ENCODE measurements around the gene PRKG1. TPM values are rescaled to one million over a fixed set of nuclear protein-coding genes. Genes with fewer than 3 reads are reported as not detected.
"Not testable (repeated sequence)": the region's sequence is repeated elsewhere in the genome, so short reads cannot be mapped to it uniquely, and the experiment has no call there.

The PRKG1 gene
- total and polyA plus RNA-seq, 2 donors (not counting 1 experiment from before 2014, with no cell fraction given), result 45.8 to 71.8 TPM

DNA sequence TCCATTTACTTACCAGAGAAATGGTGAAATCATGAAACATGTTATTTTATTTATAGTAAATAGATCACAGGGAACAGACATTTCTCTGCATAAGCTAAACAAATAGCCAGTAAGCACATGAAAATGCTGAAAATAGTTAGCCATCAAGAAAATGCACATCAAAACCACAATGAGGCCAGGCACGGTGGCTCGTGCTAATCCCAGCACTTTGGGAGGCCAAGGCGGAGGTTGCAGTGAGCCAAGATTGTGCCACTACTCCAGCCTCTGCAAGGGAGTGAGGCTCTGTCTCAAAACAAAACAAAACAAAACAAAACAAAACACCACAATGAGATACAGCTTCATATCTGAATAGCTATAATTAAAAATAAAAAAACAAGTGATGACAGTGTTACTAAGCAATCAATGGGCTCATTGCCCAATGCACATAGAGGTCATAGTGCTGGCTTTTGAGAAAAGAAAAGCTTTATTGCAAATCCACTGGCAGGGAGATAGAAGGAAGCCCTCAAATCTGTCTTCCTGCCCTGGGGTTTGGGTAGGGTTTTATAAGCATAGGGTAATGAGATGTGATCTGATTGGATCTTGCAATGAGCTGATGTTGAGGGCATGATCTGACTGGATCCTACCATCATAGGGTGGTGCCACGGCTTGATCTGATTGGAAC is 608.9 kb downstream of the PRKG1 start:
- H2AFZ ChIP-seq (ENCODE audit: low read length), result no peak overlapping the region
- H3K27ac ChIP-seq (ENCODE audit: insufficient read depth, low read length), result no peak overlapping the region
- no peaks in the 10 kb centered on the region for H3K4me1 ChIP-seq (ENCODE audit: control insufficient read depth, extremely low read depth, insufficient read depth, low read length)
- H3K9ac ChIP-seq (ENCODE audit: insufficient read depth, low read length), result no peak overlapping the region
- no peaks in the 10 kb centered on the region for H4K20me1 ChIP-seq (ENCODE audit: control insufficient read depth, extremely low read depth, insufficient read depth, low read length)
- peak; percentile 2 to 83 for DNase-seq (ENCODE audit: low read depth in 2 of 2)
- no peaks in the 10 kb centered on the region for H3K9me3 ChIP-seq (ENCODE audit: control insufficient read depth, insufficient read depth, low read depth, low read length)
- H3K27me3 ChIP-seq (ENCODE audit: control insufficient read depth, insufficient read depth, low read length), result no peaks in the 10 kb centered on the region
- H3K4me3 ChIP-seq (replicated peaks in 1 of 4; ENCODE audit: control extremely low read depth in 1 of 4, insufficient read depth in 1 of 4, low read depth in 3 of 4, low read length in 4 of 4), result no peak overlapping the region
- no peaks in the 10 kb centered on the region for H3K79me2 ChIP-seq (ENCODE audit: control insufficient read depth, insufficient read depth, low read length)
- no peak for TF ChIP-seq EZH2 (IDR thresholded peaks at IDR 0.05; ENCODE audit: low read length, missing control alignments)
- TF ChIP-seq, protein P1, sequence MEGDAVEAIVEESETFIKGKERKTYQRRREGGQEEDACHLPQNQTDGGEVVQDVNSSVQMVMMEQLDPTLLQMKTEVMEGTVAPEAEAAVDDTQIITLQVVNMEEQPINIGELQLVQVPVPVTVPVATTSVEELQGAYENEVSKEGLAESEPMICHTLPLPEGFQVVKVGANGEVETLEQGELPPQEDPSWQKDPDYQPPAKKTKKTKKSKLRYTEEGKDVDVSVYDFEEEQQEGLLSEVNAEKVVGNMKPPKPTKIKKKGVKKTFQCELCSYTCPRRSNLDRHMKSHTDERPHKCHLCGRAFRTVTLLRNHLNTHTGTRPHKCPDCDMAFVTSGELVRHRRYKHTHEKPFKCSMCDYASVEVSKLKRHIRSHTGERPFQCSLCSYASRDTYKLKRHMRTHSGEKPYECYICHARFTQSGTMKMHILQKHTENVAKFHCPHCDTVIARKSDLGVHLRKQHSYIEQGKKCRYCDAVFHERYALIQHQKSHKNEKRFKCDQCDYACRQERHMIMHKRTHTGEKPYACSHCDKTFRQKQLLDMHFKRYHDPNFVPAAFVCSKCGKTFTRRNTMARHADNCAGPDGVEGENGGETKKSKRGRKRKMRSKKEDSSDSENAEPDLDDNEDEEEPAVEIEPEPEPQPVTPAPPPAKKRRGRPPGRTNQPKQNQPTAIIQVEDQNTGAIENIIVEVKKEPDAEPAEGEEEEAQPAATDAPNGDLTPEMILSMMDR (conservative IDR thresholded peaks at IDR 0.05 in 1 of 2, IDR thresholded peaks at IDR 0.05 in 1 of 2; ENCODE audit: low read depth in 1 of 2, low read length in 2 of 2), result no peak
- no peaks in the 10 kb centered on the region for H3K36me3 ChIP-seq (ENCODE audit: control insufficient read depth, insufficient read depth, low read length)
- H3K4me2 ChIP-seq (ENCODE audit: extremely low read depth, insufficient read depth, low read length), result peak overlapping the region; percentile 4

DNA sequence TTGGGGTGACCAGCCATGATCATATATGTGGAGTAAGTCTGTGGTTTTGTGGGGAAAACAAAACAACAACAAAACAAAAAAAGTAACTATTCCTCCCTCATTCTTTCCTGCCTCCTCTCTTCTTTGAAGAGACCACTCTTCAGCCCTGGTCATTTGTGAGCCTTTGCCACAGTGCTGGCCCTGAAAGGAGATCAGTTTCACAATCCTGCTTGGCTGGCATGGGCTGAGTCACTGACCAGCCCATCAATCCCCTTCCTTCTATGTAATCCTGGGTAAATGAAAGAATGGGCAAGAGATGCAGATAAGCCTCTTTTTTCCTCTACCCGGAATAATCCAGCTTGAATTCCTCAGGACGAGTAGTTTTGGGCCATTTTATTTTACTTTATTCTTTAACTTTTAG is 611.5 kb downstream of the PRKG1 start:
- no peaks in the 10 kb centered on the region for H4K20me1 ChIP-seq (ENCODE audit: control insufficient read depth, extremely low read depth, insufficient read depth, low read length)
- H3K4me1 ChIP-seq (ENCODE audit: control insufficient read depth, extremely low read depth, insufficient read depth, low read length), result no peaks in the 10 kb centered on the region
- no peak overlapping the region for H2AFZ ChIP-seq (ENCODE audit: low read length)
- no peak overlapping the region for H3K9ac ChIP-seq (ENCODE audit: insufficient read depth, low read length)
- no peak for TF ChIP-seq EZH2 (IDR thresholded peaks at IDR 0.05; ENCODE audit: low read length, missing control alignments)
- TF ChIP-seq, protein P1 (conservative IDR thresholded peaks at IDR 0.05 in 1 of 2, IDR thresholded peaks at IDR 0.05 in 1 of 2; ENCODE audit: low read depth in 1 of 2, low read length in 2 of 2), result no peak
- no peak overlapping the region for H3K27ac ChIP-seq (ENCODE audit: insufficient read depth, low read length)
- H3K79me2 ChIP-seq (ENCODE audit: control insufficient read depth, insufficient read depth, low read length), result no peaks in the 10 kb centered on the region
- peak in 1 of 2 donors; percentile 39 for DNase-seq (ENCODE audit: low read depth in 2 of 2)
- H3K9me3 ChIP-seq (ENCODE audit: control insufficient read depth, insufficient read depth, low read depth, low read length), result no peaks in the 10 kb centered on the region
- no peak overlapping the region for H3K4me2 ChIP-seq (ENCODE audit: extremely low read depth, insufficient read depth, low read length)
- H3K4me3 ChIP-seq (replicated peaks in 1 of 4; ENCODE audit: control extremely low read depth in 1 of 4, insufficient read depth in 1 of 4, low read depth in 3 of 4, low read length in 4 of 4), result no peak overlapping the region
- no peaks in the 10 kb centered on the region for H3K27me3 ChIP-seq (ENCODE audit: control insufficient read depth, insufficient read depth, low read length)
- no peaks in the 10 kb centered on the region for H3K36me3 ChIP-seq (ENCODE audit: control insufficient read depth, insufficient read depth, low read length)

DNA sequence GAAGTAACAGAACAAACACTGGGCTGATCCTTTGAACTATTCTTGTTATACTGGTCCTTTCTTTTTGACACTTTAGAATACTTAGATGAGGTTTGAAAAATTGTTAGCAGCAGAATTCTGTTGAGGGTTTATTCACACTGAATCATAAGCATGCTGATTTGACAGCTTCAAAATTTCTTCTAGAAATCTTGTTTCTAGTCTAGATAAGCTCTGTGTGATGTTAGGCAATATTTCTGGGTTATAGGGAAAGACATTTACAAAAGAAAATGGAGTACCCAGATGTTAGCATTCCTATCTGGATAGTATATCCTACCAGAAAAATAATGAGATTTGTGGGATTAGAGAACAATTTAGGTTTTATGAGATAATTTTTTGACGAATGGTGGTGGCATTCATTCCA is 613.0 kb downstream of the PRKG1 start:
- Histone ChIP-seq H3K4me1 (ENCODE audit: control insufficient read depth, extremely low read depth, insufficient read depth, low read length) (no peaks in the 10 kb centered on the region), H3K36me3 (ENCODE audit: control insufficient read depth, insufficient read depth, low read length) (no peaks in the 10 kb centered on the region), H3K9ac (ENCODE audit: insufficient read depth, low read length) (no peak overlapping the region), H3K4me2 (ENCODE audit: extremely low read depth, insufficient read depth, low read length) (no peak overlapping the region), H3K79me2 (ENCODE audit: control insufficient read depth, insufficient read depth, low read length) (no peaks in the 10 kb centered on the region), H3K9me3 (ENCODE audit: control insufficient read depth, insufficient read depth, low read depth, low read length) (no peaks in the 10 kb centered on the region), H4K20me1 (ENCODE audit: control insufficient read depth, extremely low read depth, insufficient read depth, low read length) (no peaks in the 10 kb centered on the region), H3K4me3 (replicated peaks in 1 of 4; ENCODE audit: control extremely low read depth in 1 of 4, insufficient read depth in 1 of 4, low read depth in 3 of 4, low read length in 4 of 4) (no peak overlapping the region), H3K27me3 (ENCODE audit: control insufficient read depth, insufficient read depth, low read length) (no peaks in the 10 kb centered on the region), H2AFZ (ENCODE audit: low read length) (no peak overlapping the region), H3K27ac (ENCODE audit: insufficient read depth, low read length) (no peak overlapping the region)
- peak in 1 of 2 donors; percentile 11 for DNase-seq (ENCODE audit: low read depth in 2 of 2)
- no peak for TF ChIP-seq EZH2 (IDR thresholded peaks at IDR 0.05; ENCODE audit: low read length, missing control alignments)
- TF ChIP-seq, protein P1 (conservative IDR thresholded peaks at IDR 0.05 in 1 of 2, IDR thresholded peaks at IDR 0.05 in 1 of 2; ENCODE audit: low read depth in 1 of 2, low read length in 2 of 2), result no peak

DNA sequence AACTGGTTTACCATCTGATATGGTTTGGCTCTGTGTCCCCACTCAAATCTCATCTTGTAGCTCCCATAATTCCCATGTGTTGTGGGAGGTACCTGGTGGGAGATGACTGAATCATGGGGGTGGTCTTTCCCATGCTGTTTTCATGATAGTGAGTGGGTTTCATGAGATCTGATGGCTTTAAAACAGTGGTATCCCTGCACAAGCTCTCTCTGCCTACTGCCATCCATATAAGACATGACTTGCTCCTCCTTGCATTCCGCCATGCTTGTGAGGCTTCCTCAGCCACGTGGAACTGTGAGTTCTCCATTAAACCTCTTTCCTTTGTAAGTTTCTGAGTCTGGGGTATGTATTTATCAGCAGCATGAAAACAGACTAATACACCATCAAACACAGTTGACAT is 614.5 kb downstream of the PRKG1 start:
- DNase-seq (ENCODE audit: low read depth in 2 of 2); H3K4me3 ChIP-seq (replicated peaks in 1 of 4; ENCODE audit: control extremely low read depth in 1 of 4, insufficient read depth in 1 of 4, low read depth in 3 of 4, low read length in 4 of 4): not testable (repeated sequence)

More for the DNA sequence above, 614.5 kb downstream of the PRKG1 start:
- H3K9me3 ChIP-seq (ENCODE audit: control insufficient read depth, insufficient read depth, low read depth, low read length); H3K79me2 ChIP-seq (ENCODE audit: control insufficient read depth, insufficient read depth, low read length); H3K4me1 ChIP-seq (ENCODE audit: control insufficient read depth, extremely low read depth, insufficient read depth, low read length); H4K20me1 ChIP-seq (ENCODE audit: control insufficient read depth, extremely low read depth, insufficient read depth, low read length); H3K4me2 ChIP-seq (ENCODE audit: extremely low read depth, insufficient read depth, low read length); H3K9ac ChIP-seq (ENCODE audit: insufficient read depth, low read length); H3K27me3 ChIP-seq (ENCODE audit: control insufficient read depth, insufficient read depth, low read length); H3K27ac ChIP-seq (ENCODE audit: insufficient read depth, low read length); H3K36me3 ChIP-seq (ENCODE audit: control insufficient read depth, insufficient read depth, low read length); H2AFZ ChIP-seq (ENCODE audit: low read length): not testable (repeated sequence)
